Nephron progenitor cell (in vitro differentiated cells): ENCODE measurements around the gene CD244.

Source experiments
- DNase-seq: peaks from one replicate; pipeline ENCODE4 v3.0.0; 2021
- H3K27ac Mint-ChIP-seq: 2 replicates; pipeline ENCODE4 v1.8.0; 2021; ENCODE audit warnings: mild to moderate bottlenecking, moderate library complexity, mixed read lengths
- H3K27me3 Mint-ChIP-seq: 2 replicates; pipeline ENCODE4 v1.8.0; 2021; ENCODE audit warnings: mild to moderate bottlenecking, low read depth, mixed read lengths; ENCODE audit not compliant: poor library complexity
- H3K36me3 Mint-ChIP-seq: 2 replicates; pipeline ENCODE4 v1.8.0; 2021; ENCODE audit warnings: low read depth, mixed read lengths
- H3K4me1 Mint-ChIP-seq: 2 replicates; pipeline ENCODE4 v1.8.0; 2021; ENCODE audit warnings: mixed read lengths
- H3K4me3 Mint-ChIP-seq: 2 replicates; pipeline ENCODE4 v1.8.0; 2021; ENCODE audit warnings: mild to moderate bottlenecking, moderate library complexity, mixed read lengths
- H3K9me3 Mint-ChIP-seq: 2 replicates; pipeline ENCODE4 v1.8.0; 2021; ENCODE audit warnings: mild to moderate bottlenecking, moderate library complexity, mixed read lengths
- CTCF ChIP-seq: fragments of 200-600 bp; sonication (generic); IDR thresholded peaks from 2 replicates; pipeline ENCODE4 v1.5.0; 2021; ENCODE audit warnings: antibody characterized with exemption

The CD244 gene

GRCh38 chr1:160855181-160855981 lies 7.3 kb downstream of the CD244 start:
- Mint-ChIP-seq H3K4me3 (no peak overlapping the region), H3K27me3 (peaks cover 5% of the 10 kb centered on the region), H3K4me1 (peaks cover 3% of the 10 kb centered on the region), H3K9me3 (no peaks in the 10 kb centered on the region), H3K36me3 (no peaks in the 10 kb centered on the region), H3K27ac (no peak overlapping the region)
- DNase-seq: no peak
- no peak for TF ChIP-seq CTCF

GRCh38 chr1:160853754-160854153 lies 8.9 kb downstream of the CD244 start:
- no peaks in the 10 kb centered on the region for H3K9me3 Mint-ChIP-seq
- no peak for TF ChIP-seq CTCF
- no peaks in the 10 kb centered on the region for H3K4me1 Mint-ChIP-seq
- H3K27ac Mint-ChIP-seq: no peak overlapping the region
- DNase-seq: no peak
- peaks cover 9% of the 10 kb centered on the region for H3K27me3 Mint-ChIP-seq
- H3K36me3 Mint-ChIP-seq: no peaks in the 10 kb centered on the region
- no peak overlapping the region for H3K4me3 Mint-ChIP-seq

GRCh38 chr1:160853014-160853413 lies 9.7 kb downstream of the CD244 start:
- no peaks in the 10 kb centered on the region for H3K36me3 Mint-ChIP-seq
- H3K27me3 Mint-ChIP-seq: peaks cover 10% of the 10 kb centered on the region

GRCh38 chr1:160850993-160851392 lies 11.7 kb downstream of the CD244 start:
- Mint-ChIP-seq H3K4me1 (no peaks in the 10 kb centered on the region), H3K36me3 (no peaks in the 10 kb centered on the region), H3K4me3 (no peak overlapping the region), H3K27ac (no peak overlapping the region), H3K9me3 (no peaks in the 10 kb centered on the region), H3K27me3 (peaks cover 10% of the 10 kb centered on the region)
- no peak for DNase-seq
- TF ChIP-seq CTCF: no peak

More at GRCh38 chr1:160853014-160853413, 9.7 kb downstream of the CD244 start:
- no peak overlapping the region for H3K27ac Mint-ChIP-seq
- no peaks in the 10 kb centered on the region for H3K9me3 Mint-ChIP-seq
- H3K4me1 Mint-ChIP-seq: no peaks in the 10 kb centered on the region
- DNase-seq: no peak
- TF ChIP-seq CTCF: no peak
- no peak overlapping the region for H3K4me3 Mint-ChIP-seq

GRCh38 chr1:160850541-160850940 lies 12.1 kb downstream of the CD244 start:
- Mint-ChIP-seq H3K9me3 (no peaks in the 10 kb centered on the region), H3K4me1 (no peaks in the 10 kb centered on the region), H3K36me3 (no peaks in the 10 kb centered on the region), H3K4me3 (no peak overlapping the region), H3K27ac (no peak overlapping the region), H3K27me3 (peaks cover 10% of the 10 kb centered on the region)
- TF ChIP-seq CTCF: no peak
- DNase-seq: no peak

GRCh38 chr1:160846281-160846680 lies 16.4 kb downstream of the CD244 start:
- no peak for TF ChIP-seq CTCF
- H3K4me1 Mint-ChIP-seq: no peaks in the 10 kb centered on the region
- H3K4me3 Mint-ChIP-seq: no peak overlapping the region
- DNase-seq: no peak
- H3K9me3 Mint-ChIP-seq: no peaks in the 10 kb centered on the region
- H3K36me3 Mint-ChIP-seq: no peaks in the 10 kb centered on the region
- H3K27ac Mint-ChIP-seq: no peak overlapping the region
- peaks cover 16% of the 10 kb centered on the region for H3K27me3 Mint-ChIP-seq
